HG03469 (cell line): ENCODE data around the gene TAOK2.
"Not testable (repeated sequence)": the region's sequence is repeated elsewhere in the genome, so short reads cannot be mapped to it uniquely, and the experiment has no call there.

Source experiments
- ATAC-seq: cut with Tn5 transposase; IDR thresholded peaks from one replicate; pipeline ENCODE4 v1.9.1; 2021; ENCODE audit warnings: mild to moderate bottlenecking, moderate library complexity, moderate number of reproducible peaks; ENCODE audit not compliant: unreplicated experiment

The TAOK2 gene

GRCh38 chr16:29973384-29974246 is at the start of gene TAOK2:
Gene TAOK2, plus strand, starts transcription at chr16:29973868. Its CDS starts 3,905 bp downstream, at chr16:29977773.
- ATAC-seq, result peak; percentile 67

- no peak for ATAC-seq
These were observed 48.4 kb upstream of the TAOK2 start for GRCh38 chr16:29925105-29925756.

DNA sequence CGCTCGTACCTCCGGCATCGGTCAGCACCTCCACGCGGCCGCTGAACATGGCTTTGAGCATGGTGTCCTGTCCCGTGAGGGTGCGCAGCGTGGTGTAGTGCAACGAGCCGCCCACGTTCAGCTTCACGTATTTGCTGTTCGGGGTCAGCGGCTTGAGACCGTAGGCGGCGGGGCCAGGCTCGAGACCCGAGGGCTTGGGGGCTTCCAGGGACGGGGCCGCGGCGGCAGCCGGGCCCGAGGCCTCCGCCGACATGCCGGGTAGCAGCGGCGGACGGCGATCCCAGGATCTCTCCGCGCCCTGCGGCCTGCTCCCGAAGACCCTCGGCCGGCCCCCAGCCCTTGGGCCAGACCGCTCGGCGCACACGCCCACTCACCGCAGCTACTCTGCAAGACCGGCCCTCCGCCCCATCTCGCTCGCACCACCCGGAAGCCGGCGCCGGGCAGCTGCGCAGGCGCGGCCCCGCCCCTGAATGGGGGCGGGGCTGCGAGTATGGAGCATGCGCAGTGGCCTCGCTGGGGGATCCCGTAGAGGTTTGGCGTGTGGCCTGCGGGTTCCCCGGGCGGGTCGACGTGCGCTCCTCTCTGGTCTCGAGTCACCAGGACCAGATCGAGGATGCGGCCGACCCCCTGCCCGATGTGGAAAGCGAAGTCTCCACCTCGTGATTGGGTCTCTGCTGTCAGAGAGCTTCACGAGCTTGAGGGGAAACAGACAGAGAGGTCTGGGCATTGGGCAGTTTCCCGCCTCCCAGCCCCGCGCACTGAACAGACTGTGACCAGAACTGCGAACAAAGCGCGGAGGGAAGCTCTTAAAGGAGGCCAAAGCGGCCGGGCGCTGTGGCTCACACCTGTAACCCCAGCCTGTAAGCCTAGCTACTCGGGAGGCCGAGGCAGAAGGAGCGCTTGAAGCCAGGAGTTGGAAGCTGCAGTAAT is 47.6 kb upstream of the TAOK2 start, which contains the start of gene KCTD13:
TSS of gene KCTD13 (minus strand) at position 446 of the 930 bp plus-strand sequence. CDS start at position 253, 193 bp downstream.
- ATAC-seq, result peak; percentile 54

DNA sequence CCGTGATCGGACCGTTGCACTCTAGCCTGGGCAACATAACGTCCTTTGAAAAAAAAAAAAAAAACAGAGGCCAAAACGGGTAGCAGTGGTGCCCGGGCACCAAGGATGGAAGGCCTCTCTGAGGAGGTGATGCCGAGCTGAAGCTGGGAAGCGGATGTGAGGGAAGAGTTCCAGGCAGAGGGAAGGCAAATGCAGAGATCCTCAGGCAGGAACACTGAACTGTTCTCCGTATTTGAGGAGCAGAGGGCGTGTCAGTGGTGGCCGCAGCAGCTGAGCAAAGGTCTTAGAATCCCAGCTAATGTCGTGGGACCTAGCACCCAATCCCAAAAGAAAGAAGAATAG is 47.0 kb upstream of the TAOK2 start:
- no peak for ATAC-seq

- no peak for ATAC-seq
These were observed 46.4 kb upstream of the TAOK2 start for GRCh38 chr16:29927070-29927905.

DNA sequence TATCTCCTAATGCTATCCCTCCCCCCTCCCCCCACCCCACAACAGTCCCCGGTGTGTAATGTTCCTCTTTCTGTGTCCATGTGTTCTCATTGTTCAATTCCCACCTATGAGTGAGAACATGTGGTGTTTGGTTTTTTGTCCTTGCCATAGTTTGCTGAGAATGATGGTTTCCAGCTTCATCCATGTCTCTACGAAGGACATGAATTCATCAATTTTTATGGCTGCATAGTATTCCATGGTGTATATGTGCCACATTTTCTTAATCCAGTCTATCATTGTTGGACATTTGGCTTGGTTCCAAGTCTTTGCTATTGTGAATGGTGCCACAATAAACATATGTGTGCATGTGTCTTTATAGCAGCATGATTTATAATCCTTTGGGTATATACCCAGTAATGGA is 41.9 kb upstream of the TAOK2 start:
- ATAC-seq, result not testable (repeated sequence)

DNA sequence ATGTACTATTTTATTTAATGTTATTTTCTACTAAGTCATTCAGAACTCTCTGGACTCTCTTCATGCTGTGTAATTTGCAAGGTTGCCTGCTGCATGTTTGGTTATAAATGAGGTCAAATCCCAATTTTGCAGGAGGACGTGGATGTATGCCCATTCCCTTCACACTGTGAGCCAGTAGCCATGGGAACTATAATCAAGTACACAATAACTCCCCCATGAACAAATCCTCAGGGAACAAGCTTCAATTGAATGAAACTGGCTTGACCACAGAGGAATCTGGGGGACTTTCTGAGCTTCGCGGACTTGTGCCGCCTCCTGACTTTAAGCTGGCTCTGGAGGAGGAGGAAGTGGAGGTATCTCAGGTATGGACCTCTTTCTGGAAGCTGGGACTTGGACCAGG is 33.0 kb upstream of the TAOK2 start:
- no peak for ATAC-seq

- ATAC-seq, result no peak
These were observed 29.5 kb upstream of the TAOK2 start for GRCh38 chr16:29943846-29944799.

DNA sequence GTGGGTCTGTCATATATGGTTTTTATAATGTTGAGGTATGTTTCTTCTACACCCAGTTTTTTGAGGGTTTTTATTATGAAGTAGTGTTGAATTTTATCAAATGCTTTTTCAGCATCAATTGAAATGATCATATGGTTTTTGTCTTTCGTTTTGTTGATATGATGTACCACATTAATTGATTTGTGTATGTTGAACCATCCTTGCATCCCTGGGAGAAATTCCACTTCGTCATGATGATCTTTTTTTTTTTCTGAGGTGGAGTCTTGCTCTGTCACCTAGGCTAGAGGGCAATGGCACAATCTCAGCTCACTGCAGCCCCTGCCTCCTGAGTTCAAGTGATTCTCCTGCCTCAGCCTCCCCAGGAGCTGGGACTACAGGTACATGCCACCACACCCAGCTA is 25.8 kb upstream of the TAOK2 start:
- ATAC-seq, result no peak

GRCh38 chr16:29950806-29951461 is 22.7 kb upstream of the TAOK2 start:
- ATAC-seq, result no peak

DNA sequence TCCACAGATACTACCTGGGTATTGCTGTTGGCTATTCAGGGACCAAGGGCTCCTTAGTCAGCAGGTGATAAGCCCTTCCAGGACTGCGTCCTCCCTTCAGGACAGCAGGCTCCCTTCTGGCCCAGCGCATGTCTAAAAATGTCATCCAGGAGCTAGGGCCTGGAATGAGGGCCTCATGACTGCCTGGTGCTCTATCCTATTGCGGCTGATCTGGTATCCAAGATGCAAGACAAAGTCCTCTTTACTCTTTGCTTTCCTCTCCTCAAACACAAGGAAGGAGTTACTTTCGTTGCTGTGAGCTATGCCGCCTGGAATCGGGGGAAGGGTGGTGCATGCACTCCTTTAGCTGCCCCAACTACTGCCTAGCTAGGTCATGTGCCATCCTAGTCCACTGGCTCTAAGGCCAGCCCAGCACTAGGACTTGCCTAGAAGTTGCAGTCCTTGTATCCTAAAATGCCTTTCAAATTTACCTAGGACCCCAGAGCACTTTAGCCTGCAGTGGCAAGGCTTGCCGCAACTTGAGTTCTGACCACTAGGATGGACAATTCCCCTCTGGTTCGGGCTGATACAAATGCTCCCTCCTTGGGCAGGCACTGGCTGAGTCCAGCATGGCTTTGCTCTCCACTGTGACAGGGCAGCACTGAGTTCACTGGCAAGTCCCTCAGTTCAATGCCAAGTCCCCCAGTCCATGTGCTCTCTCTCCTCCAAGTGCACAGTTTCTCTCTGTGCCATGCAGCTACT is 21.9 kb upstream of the TAOK2 start:
- ATAC-seq, result no peak

GRCh38 chr16:29958756-29959155 is 14.9 kb upstream of the TAOK2 start:
- no peak for ATAC-seq

DNA sequence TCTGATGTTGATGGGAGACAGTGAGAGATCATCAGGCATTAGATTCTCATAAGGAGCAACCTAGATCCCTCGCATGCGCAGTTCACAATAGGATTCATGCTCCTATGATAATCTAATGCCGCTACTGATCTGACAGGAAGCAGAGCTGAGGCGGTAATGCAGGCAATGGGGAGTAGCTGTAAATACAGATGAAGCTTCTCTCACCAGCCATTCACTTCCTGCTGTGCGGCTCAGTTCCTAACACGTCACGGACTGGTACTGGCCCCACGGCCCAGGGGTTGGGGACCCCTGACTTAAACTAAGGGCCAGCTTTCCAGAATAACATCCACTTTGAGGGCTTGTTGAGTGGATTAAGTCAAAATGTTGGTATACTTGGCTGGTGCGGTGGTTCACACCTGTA is 14.4 kb upstream of the TAOK2 start:
- no peak for ATAC-seq

DNA sequence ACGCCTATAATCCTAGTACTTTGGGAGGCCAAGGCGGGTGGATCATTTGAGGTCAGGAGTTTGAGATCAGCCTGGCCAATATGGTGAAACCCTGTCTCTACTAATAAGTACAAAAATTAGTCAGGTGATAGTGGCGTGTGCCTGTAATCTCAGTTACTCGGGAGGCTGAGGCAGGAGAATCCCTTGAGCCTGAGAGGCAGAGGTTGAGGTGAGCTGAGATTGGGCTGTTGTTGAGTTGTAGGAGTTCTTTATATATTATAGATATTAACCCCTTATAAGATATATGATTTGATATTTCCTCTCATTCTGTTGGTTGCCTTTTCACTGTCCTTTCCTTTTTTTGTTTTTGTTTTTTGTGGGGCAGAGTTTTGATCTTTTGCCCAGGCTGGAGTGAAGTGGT is 13.8 kb upstream of the TAOK2 start:
- ATAC-seq, result not testable (repeated sequence)

GRCh38 chr16:29961127-29961478 is 12.6 kb upstream of the TAOK2 start:
- ATAC-seq, result no peak

GRCh38 chr16:29961479-29962343 is 12.0 kb upstream of the TAOK2 start, which contains the start of gene TMEM219:
Gene TMEM219, plus strand, starts transcription at chr16:29962079. Its CDS starts 1,065 bp downstream, at chr16:29963144.
- peak; percentile 77 for ATAC-seq
